Nucleus accumbens (tissue), 56 donors: ENCODE data around the gene NUDT12.

Experiments used
- DNase-seq, 56 donors: peaks; one replicate each; lab custom pipeline; 2025; lab: John Stamatoyannopoulos, UW

Gene NUDT12

DNA sequence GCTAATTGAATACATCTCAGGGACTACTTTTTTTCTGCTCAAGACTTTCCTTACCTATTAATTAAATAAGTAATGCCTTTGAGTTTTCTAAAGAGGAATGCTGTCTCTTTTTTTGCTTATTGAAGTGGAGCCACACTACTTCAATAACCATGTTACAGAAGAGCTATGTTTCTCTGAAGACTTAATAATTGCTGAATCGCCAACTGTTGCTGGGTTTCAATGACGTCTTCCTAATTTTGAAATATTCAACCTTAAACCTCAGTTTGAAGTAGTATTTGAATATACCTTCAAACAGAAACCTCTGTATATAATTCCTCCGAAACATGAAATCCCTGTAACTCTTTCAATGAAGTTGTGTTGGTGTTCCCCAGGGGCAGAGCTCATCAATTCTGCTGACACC, 21.0 kb downstream of the NUDT12 start:
- no peak for DNase-seq

DNA sequence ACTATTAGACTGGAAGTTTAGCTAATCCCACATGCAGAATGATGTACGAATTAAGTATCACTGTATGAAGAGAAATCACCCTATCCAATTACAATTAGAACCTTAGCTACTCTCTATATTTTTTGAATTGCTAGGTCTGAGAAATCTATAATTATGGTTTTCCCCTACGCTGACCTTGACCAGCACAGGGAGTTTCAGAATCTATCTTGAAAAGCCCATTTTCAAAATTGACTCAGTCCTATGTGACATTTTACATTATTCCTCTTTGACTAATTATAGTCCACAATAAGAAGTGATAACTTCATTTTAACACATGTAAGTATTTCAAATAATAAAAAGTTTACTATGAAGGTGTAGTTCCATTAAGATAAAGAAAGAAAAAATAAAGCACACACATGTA, 21.5 kb downstream of the NUDT12 start:
- DNase-seq: no peak

DNA sequence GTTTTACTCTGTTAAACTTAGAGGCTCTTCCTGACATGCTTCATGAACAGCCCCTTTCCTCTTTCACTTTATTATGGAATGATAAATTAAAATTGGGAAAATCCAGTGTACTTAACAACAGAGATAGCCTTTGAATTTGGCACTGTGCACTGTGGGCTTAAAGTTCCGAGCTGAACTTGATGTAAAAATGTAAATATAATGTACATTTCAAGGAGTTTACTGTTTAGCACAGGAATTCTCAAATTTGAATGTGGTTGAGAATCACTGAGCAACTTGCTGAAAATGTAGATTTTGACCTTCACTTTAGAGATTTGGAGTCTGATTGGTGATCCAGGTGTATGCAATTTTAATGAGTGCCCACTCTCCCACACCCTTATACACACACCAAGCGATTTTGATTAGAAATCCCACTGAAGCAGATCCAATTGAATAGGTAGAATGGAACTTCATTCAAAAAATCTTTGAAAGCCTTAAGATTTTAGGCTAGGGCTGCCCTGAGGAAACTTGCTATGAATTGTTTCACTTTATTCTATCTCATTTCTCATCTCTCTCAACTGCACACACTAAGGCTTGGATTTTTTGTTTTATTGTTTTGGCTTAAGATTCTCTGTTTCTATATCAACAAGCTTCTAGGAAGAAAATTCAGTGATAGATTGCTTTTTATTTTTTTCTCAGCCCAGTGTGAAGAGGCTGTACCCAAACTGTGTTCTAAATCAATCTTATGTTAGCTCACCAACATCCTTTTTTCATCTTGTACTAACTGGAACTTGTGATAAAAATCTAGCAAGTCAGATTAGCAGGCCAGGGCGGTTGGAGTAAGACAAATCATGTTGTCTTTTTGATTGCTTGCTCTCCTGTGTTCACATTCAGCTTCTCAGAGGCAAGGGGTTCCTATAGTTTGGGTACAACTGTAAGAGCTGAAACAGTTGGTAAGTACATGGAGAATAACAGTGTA, 22.9 kb downstream of the NUDT12 start:
- DNase-seq: no peak

DNA sequence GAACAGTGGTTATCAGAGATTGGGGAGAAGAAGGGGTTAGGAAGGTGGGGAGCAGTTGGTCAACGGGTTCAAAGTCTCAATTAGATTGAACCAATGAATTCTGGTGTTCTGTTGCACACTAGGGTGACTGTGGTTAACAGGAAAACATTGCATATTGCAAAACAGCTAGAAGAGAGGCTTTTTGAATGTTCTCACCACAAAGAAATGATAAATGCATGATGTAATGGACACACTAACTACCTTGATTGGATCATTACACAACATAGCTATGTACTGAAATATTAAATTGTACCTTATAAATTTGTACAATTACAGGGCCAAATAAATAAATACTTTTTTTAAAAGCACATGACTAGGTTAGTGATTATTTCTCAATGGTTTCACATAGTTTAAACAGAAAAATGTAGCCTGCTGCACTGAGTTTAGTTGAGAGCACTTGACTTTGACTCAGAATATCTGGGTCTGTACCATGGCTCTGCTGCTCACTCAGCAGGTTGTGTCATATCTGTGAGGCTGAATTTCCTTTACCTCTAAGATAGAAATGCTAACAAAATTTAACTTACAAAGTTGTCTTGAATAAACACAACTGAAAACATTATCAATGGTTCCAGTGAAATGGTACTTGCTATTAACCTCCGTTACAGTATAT, 30.4 kb downstream of the NUDT12 start:
- DNase-seq: no peak

DNA sequence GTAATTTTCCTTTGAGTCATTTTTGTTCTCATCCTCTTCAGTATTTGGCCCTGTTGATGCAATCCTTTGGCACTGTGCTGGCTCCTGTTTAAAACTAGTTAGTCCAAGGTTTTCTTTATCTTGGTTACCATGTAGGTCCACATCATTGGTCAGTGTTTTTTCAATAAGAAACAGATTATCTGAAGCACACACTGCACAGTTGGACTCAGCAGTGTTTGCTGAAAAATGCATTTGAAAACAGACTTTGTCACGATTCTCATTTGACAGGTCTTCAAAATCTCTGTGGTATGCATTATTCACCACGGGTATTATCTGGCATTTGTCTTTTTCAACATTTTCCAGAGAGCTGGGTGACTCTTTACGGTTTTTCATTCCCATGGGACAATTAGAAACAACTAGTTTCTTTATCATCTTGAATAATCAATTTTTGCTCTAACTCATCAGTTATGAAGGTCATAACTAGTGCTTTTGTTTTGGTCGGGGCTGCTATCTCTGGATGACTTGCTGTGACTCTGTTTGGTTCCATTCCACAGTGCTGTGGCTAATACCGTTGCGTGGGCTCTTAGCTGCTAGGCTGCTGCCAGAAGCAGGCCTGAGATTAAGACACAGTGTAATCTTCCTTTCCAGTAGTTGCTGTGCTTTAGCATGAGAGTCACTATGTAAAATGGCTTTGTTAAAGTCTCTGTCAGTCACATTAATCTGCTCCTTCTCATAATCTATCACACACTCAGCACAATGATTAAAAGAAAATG, 36.2 kb downstream of the NUDT12 start:
- DNase-seq: no peak

DNA sequence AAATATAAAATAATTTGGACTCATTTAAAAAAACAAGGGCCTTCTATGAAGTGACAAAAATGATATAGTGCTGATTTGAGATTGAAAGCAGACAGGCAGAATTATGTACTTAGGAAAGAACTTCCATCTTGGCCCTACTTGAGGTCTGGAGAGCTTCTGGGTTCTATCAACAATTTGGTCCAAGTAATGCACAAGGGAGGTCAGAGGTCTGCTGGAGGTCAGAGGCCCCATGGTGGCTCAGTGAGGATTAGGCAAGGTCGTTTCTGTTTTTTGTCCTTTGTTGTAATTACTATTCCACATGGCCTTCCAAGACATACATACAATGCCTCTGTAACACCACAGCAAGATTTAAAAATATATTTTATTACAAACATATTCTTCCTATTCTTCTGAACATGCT, 37.2 kb downstream of the NUDT12 start:
- DNase-seq: no peak

DNA sequence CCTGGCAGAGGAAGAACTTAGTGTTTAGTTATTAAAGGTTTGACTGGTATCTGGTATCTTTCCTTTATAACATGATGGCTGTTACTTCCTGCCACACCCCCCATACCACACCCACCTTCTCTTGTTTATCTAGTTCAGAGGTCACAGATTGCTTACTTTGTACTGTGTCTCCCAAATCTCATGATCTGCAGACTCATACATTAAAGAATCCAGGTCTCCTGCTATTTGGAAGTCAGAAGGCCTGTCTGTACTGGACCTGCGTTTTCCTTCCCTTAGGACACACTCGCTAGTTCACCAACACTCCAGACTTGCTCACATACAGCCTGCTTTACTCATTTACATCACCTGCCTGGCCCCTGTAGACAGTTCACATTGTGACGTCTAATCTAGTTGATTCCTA, 39.3 kb downstream of the NUDT12 start:
- DNase-seq: no peak

DNA sequence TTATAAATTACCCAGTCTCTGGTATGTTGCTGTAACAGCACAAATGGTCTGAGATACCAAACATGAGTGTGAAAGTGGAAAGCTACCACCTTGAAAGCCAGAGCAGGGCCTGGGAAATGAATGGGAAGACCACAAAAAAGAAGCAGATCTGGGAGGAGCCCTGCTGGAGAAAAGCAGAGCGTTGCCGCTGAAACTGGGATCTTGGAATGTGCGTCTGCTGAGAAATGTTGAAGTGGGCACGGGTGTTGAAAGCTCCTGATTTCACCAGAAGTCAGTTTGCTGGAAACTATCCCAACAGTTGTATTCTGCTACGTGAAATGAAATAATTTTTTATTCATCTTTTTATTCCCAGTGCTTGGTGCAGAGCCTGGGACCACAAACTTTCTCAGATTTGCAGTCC, 40.0 kb downstream of the NUDT12 start:
- no peak for DNase-seq

DNA sequence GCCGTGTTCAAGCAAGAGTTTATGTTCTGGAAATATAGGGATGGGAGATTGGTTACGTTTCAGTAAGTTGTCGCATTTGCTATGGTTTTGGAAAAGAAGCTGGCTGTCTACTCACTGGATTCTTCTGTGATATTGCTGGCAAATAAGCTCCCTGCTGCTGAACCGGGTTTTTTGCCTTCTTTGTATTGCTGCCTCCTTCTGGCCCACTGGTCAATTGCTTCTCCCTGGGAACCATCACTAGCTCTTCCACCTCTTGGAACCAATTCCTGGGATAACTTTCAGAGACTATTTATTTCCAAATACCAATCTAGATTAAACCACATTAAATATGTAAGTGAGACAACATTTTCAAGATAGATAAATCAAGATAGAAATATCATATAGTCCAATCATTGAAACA, 43.0 kb downstream of the NUDT12 start:
- no peak for DNase-seq

DNA sequence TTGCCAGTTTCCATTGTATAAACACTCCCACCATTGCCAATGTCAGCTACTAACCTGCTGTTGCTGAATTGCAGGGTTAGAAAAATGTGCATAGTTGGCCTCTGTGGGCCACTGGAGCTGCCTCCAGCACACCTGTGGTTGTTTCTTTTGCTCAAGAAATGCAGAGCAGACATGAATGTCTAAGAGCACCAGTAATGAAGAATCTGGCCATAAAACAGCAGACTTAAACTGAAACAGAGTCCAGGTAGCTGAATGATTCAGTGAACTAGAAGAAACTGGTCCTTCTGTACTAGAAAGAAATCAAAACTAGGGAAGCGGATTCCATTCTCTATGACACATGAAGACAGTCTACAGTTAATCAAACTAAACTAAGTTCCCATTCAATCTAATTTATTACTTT, 48.2 kb downstream of the NUDT12 start:
- DNase-seq: no peak

DNA sequence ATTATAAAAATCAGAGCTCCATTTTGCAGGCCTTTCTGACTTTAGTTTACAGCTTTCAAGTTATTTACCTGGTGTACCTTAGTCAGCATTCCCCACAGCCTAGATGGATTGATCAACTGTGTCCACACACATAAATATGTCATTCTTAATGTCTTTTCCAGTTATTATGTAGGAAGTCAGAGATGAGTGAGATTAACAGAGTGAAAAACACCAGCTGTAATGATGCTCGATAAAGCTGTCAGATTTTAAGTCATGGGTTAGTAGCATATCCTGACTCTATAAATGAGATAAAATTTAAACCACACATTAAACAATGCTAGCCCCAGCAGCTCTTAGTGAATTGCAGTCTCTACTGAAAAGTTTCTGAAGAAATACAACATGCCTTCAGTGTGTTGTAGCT, 48.9 kb downstream of the NUDT12 start:
- DNase-seq: no peak

DNA sequence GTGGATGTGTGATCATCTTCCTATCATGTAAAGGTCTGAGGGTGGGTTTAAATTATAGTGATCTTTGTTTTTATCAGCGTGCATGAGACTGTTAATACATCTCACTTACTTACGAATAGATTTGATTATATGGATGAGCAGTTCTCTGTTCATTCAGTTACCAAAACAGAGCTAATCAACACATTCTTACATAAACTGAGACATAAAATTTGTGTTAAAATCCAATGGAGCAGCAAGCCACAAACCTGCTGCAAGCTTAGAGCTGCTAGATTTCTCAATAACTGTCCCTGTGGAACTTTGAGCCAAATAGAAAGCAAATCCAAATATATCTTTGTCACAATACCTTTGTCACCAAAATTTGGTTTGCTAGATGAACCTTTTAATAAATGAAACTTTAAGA, 50.1 kb downstream of the NUDT12 start:
- DNase-seq: no peak

DNA sequence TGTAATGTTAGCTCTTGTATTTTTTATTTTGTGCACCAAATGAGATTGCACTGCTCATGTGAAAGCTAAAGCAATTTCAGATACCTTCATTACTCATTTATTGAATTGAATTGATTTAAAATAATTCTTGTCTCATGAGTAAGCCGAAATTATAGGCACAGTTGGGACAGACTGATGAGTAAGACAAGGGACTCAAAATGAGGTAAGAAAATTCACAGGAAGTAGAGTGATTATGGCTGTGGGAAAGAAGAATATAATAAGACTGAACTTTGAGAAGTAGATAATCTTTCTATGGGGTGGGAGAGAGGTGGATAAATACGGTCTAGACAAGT, 51.1 kb downstream of the NUDT12 start:
- no peak for DNase-seq

DNA sequence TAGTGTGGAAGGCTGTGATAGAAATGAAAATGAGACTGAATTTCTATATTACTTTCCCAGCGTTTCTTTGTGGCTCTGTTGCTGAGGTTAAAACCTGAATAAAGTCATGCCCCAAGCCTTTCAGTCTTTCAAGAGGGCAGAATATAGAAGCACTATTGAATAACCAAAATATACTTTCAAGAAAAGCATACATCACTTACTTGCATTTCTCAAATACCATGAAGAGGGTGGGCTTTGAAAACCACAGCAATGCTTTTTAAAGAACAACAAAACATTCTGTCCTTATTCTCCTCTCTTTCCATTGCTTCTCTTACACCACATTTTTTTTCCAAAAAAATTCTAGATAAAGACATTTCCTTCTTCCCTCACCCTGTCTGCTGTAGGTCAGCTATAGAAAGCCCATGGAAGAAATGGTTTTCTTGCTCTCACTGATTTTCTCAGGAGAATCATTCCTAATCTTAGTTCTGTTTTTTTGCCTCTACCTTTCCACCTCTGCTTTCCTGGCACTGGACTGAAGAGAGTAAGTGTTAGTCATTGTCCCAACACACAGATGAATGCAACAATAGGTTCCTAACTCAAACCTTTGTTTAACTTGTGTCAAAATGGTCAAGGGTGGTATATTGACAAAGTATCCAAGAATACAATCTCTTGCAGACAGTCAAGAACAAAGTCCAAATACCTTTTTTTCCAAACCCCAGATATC, 51.6 kb downstream of the NUDT12 start:
- DNase-seq: no peak

DNA sequence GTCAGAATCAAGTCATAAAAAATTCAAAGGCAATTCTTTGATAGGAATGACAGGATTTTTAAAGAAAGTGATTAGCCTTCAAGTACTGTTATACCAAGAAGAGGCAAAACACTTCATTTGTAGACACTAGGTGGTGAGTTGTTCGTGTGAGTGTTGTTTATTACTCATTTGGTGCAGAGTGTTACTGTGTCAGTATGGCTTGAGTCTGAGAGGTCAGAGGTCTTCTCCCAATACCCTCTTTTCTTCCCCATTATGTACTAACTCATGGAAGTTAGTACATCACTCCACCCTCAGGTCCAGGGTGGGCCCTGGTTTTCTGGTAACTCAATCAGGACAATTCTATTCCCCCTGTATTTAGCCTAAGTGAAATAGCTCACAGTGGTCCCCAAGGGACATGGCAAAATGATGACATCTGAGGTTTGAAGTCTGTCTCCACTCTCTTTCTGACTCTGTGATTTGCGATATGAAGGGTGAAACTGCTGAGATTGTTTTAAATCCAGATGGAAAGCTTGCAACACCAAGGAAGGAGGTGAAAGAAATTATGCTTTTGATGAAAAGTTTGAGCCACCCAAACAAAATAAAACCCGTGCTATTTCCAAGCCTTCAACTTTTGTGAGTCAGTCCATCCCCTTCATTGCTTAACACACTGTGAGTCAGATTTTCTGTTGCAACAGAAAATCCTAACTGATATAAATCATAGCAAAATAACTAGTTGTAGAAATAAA, 56.8 kb downstream of the NUDT12 start:
- DNase-seq: no peak

DNA sequence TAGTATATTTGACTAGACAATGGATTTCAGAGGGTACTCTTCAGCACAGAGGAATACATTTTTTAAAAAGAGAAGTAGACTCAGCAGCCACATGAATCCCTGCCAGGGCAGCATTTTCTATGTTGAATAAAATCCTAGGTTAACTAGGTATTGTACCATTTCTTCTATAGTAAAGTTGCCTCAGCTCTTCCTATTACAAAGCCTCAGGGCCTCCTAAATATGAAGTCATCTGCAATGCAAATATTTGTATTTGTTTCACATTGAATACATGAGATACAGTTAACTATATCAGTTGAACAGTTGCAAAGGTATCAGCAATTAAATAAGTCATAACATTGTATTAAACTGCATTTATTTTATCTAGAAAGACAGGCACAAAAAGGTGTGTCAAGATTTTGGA, 59.5 kb downstream of the NUDT12 start:
- DNase-seq: no peak

DNA sequence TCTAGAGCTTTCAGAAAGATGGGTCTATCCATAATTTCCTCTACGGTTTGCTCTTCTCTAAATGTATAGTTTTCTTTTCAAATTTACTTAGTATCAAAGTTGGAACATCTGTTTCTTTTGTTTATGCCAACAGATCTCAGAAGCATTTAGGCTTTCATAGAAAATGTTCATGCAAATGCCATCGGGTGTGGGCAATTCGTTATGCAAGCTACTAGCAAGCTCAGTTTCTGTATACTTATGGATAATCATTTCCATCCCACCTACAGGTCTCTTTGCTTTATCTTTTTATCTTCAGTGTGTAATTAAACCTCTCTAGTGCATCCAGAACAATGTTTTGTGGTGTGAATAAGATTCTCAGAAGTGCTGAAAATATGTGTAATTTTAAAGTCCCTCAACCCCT, 59.9 kb downstream of the NUDT12 start:
- no peak for DNase-seq
